ENCODE measurements around the gene FXYD1. TPM values are rescaled to one million over a fixed set of nuclear protein-coding genes. Genes with fewer than 3 reads are reported as not detected.

FXYD1 gene
- total RNA-seq, 1 donor from 2014 or later = 7.8 TPM

DNA sequence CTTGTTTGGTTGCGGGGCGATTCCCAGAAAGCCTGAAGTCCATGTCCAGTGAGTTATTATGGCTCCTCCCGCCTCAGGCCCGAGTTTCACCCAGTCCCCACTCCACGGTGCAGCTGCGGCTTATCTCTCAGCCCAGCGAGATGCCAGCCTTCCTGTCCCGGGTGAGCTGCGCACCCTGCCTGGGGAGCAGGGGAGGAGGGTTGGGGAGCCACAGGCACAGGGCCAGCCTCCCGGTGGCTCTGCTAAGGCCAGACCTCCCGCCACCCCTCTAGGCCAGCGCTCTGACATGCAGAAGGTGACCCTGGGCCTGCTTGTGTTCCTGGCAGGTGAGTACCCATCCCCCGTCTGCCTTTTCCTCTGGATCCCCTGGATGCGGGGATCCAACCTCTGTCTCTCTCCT, 19.5 kb upstream of the FXYD1 start:
- Mint-ChIP-seq H3K27me3 (ENCODE audit: low read depth) (peaks cover 19% of the 10 kb centered on the region), H3K4me3 (ENCODE audit: unreplicated experiment) (no peak overlapping the region), H3K27ac (ENCODE audit: unreplicated experiment) (no peak overlapping the region), H3K9me3 (ENCODE audit: low read depth) (no peaks in the 10 kb centered on the region), H3K4me1 (ENCODE audit: low read depth) (peaks cover 22% of the 10 kb centered on the region), H3K36me3 (ENCODE audit: low read depth) (no peaks in the 10 kb centered on the region)
- TF ChIP-seq, protein P1, sequence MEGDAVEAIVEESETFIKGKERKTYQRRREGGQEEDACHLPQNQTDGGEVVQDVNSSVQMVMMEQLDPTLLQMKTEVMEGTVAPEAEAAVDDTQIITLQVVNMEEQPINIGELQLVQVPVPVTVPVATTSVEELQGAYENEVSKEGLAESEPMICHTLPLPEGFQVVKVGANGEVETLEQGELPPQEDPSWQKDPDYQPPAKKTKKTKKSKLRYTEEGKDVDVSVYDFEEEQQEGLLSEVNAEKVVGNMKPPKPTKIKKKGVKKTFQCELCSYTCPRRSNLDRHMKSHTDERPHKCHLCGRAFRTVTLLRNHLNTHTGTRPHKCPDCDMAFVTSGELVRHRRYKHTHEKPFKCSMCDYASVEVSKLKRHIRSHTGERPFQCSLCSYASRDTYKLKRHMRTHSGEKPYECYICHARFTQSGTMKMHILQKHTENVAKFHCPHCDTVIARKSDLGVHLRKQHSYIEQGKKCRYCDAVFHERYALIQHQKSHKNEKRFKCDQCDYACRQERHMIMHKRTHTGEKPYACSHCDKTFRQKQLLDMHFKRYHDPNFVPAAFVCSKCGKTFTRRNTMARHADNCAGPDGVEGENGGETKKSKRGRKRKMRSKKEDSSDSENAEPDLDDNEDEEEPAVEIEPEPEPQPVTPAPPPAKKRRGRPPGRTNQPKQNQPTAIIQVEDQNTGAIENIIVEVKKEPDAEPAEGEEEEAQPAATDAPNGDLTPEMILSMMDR (IDR thresholded peaks at IDR 0.05) = no peak
- DNase-seq (ENCODE audit: low spot score) = no peak

DNA sequence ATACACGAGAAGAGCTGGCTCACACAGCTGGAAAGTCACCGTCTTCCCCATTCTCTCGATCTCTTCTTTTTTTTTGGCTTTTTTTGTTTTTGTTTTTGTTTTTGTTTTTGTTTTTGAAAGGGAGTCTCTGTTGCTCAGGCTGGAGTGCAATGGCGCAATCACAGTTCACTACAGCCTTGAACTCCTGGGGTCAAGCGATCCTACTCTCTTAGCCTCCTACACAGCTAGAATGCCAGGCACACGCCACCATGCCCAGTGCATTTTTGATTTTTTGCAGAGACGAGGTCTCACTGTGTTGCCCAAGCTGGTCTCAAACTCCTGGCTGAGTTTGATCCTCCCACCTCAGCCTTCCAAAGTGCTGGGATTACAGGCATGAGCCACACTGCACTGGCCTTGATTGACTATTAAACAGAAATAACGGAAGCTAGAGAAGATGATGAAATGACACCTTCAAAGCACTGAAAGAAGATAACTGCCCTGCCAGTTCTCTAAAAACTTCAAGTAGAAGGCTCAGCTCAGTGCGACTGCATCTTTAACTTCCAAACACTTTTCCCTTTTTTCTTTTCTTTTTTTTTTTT, 19.0 kb upstream of the FXYD1 start:
- Mint-ChIP-seq H3K4me3 (ENCODE audit: unreplicated experiment) (no peak overlapping the region), H3K27me3 (ENCODE audit: low read depth) (peaks cover 16% of the 10 kb centered on the region), H3K9me3 (ENCODE audit: low read depth) (no peaks in the 10 kb centered on the region), H3K27ac (ENCODE audit: unreplicated experiment) (no peak overlapping the region), H3K36me3 (ENCODE audit: low read depth) (no peaks in the 10 kb centered on the region), H3K4me1 (ENCODE audit: low read depth) (peaks cover 20% of the 10 kb centered on the region)
- no peak for DNase-seq (ENCODE audit: low spot score)
- TF ChIP-seq, protein P1 (IDR thresholded peaks at IDR 0.05) = no peak

DNA sequence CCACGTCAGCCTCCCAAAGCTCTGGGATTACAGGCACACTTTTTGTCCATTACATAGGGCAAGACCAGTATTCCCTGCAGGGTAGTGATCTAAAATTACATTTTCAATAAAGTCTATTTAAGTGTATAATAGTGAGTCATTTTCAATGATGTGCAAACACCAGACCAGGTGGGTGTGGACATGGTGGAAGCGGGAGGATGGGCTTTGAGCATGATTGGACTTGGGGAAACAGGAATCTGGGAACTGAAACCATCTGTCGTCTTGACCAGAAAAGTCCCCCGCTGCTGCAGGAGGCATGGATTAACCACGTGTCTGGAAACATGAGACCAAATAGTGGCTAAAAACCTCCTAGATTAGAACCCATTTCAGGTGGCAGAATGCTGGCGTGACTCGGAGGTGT, 18.1 kb upstream of the FXYD1 start:
- Mint-ChIP-seq H3K4me3 (ENCODE audit: unreplicated experiment) (no peak overlapping the region), H3K27ac (ENCODE audit: unreplicated experiment) (no peak overlapping the region), H3K36me3 (ENCODE audit: low read depth) (no peaks in the 10 kb centered on the region), H3K9me3 (ENCODE audit: low read depth) (no peaks in the 10 kb centered on the region), H3K4me1 (ENCODE audit: low read depth) (peaks cover 18% of the 10 kb centered on the region), H3K27me3 (ENCODE audit: low read depth) (peaks cover 13% of the 10 kb centered on the region)
- TF ChIP-seq, protein P1 (IDR thresholded peaks at IDR 0.05) = no peak
- DNase-seq (ENCODE audit: low spot score) = no peak

DNA sequence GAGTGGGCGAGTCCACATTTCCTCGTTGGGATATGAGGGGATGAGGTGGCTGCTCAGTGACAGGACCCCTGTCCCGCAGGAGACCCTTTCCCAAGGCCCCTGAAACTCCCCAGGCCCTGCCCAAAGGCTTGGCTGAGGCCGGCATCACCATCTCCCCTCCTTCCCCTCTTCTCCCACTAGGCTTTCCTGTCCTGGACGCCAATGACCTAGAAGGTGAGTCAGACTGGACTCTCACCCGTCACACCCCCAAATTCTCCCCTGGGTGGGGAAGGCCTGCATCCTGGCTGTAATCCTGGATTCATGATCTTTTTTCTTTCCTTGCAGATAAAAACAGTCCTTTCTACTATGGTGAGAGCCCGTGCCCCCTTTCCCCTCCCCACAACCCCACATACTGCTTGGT, 17.7 kb upstream of the FXYD1 start:
- H3K27me3 Mint-ChIP-seq (ENCODE audit: low read depth) = peaks cover 10% of the 10 kb centered on the region
- TF ChIP-seq, protein P1 (IDR thresholded peaks at IDR 0.05) = no peak
- DNase-seq (ENCODE audit: low spot score) = no peak
- peaks cover 15% of the 10 kb centered on the region for H3K4me1 Mint-ChIP-seq (ENCODE audit: low read depth)
- H3K9me3 Mint-ChIP-seq (ENCODE audit: low read depth) = no peaks in the 10 kb centered on the region
- no peaks in the 10 kb centered on the region for H3K36me3 Mint-ChIP-seq (ENCODE audit: low read depth)
- H3K4me3 Mint-ChIP-seq (ENCODE audit: unreplicated experiment) = no peak overlapping the region
- no peak overlapping the region for H3K27ac Mint-ChIP-seq (ENCODE audit: unreplicated experiment)

DNA sequence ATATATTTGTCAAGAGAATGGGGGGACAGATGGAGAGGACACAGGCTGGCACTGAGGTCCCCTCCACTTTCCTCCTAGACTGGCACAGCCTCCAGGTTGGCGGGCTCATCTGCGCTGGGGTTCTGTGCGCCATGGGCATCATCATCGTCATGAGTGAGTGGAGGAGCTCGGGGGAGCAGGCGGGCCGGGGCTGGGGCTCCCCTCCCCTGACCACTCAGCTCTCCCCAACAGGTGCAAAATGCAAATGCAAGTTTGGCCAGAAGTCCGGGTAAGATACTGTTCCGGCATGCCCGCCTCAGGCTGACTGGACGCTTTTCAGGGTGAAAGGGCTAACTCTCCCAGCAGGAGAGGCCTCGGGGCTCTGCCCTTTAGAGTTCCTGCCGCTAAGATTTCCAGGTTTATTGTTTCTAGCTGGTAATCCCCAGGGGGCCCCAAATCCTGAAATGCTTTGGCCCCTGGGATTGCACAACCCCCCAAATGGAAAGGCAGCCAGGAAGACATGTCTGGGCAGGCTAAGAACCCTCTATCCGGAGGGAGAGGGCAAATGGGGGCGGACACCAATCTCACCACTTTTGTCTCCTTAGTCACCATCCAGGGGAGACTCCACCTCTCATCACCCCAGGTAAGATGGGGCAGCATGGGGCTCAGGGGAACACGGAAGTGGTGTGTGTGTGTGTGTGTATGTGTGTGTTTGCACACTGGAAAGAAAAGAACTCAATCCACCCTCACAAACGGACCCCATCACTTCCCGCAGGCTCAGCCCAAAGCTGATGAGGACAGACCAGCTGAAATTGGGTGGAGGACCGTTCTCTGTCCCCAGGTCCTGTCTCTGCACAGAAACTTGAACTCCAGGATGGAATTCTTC, 15.7 kb upstream of the FXYD1 start:
- Mint-ChIP-seq H3K4me1 (ENCODE audit: low read depth) (peaks cover 15% of the 10 kb centered on the region), H3K36me3 (ENCODE audit: low read depth) (no peaks in the 10 kb centered on the region), H3K4me3 (ENCODE audit: unreplicated experiment) (no peak overlapping the region), H3K27ac (ENCODE audit: unreplicated experiment) (no peak overlapping the region), H3K9me3 (ENCODE audit: low read depth) (no peaks in the 10 kb centered on the region), H3K27me3 (ENCODE audit: low read depth) (peaks cover 5% of the 10 kb centered on the region)
- DNase-seq (ENCODE audit: low spot score) = no peak
- TF ChIP-seq, protein P1 (IDR thresholded peaks at IDR 0.05) = no peak

Measured in chondrocyte (in vitro differentiated cells).